ENCODE results near the gene PDZD4.

The PDZD4 gene

DNA sequence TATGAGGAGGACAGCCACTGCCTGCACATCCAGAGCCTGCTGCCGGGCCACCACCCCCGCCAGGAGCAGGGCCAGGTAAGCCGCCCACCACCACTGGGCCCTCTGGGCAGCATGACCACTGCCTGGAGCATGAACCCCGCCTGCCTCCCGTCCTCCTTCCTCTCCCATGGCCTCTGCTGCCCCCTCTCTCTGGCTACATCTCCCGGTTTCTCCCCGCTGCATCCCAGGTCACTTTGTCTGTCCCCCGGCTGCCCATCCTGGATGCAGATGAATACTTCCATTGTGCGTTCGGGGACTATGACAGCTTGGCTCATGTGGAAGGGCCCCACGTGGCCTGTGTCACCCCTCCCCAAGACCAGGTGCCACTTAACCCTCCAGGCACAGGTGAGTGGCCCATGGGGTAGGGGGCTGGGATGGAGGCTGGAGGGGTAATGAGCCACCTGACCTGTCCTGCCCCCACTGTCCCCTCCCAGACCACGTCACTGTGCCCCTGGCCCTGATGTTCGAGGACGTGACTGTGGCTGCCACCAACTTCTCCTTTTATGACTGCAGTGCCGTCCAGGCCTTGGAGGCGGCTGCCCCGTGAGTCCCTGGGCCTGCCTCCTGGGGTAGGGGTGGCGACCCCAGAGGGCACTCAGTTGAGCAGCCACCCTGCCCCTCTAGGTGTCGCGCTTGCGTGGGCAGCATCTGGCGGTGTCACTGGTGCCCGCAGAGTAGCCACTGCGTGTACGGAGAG lies 60.3 kb downstream of the PDZD4 start:
- Histone ChIP-seq H2AK5ac (ENCODE audit: low read length, severe bottlenecking) (no peak overlapping the region), H3K4me1 (ENCODE audit: control insufficient read depth, insufficient read depth, low read depth, low read length) (peaks cover 20% of the 10 kb centered on the region), H2BK120ac (ENCODE audit: low read depth, low read length) (no peak overlapping the region), H4K8ac (ENCODE audit: low read length) (no peak overlapping the region), H2BK15ac (ENCODE audit: low read depth, poor library complexity, severe bottlenecking) (no peak overlapping the region), H3K9me3 (ENCODE audit: control insufficient read depth, low read length) (no peaks in the 10 kb centered on the region), H3K4me3 (ENCODE audit: insufficient read depth in 1 of 2, low read depth in 1 of 2, low read length in 2 of 2) (no peak overlapping the region), H2AFZ (ENCODE audit: low read depth, low read length) (no peak overlapping the region), H3K23ac (ENCODE audit: low read length in 2 of 2) (no peak overlapping the region), H3K4me2 (ENCODE audit: low read length, poor library complexity, severe bottlenecking) (no peak overlapping the region), H2BK12ac (ENCODE audit: low read length in 2 of 2) (no peak overlapping the region), H3K27ac (ENCODE audit: low read length, poor library complexity, severe bottlenecking) (no peak overlapping the region), H3K14ac (ENCODE audit: low read length in 2 of 2) (no peak overlapping the region), H3K18ac (ENCODE audit: low read depth in 1 of 2, low read length in 2 of 2) (no peak overlapping the region), H3K4ac (ENCODE audit: low read depth in 1 of 2, low read length in 2 of 2) (no peak overlapping the region), H4K91ac (ENCODE audit: low read length) (no peak overlapping the region), H3K27me3 (ENCODE audit: control insufficient read depth in 1 of 2, insufficient read depth in 1 of 2, low read length in 2 of 2) (no peaks in the 10 kb centered on the region), H3K36me3 (ENCODE audit: control insufficient read depth in 1 of 2, insufficient read depth in 2 of 2, low read depth in 1 of 2, low read length in 2 of 2) (peaks cover 6 to 83% of the 10 kb centered on the region in 2 experiments), H3K9ac (ENCODE audit: low read length) (no peak overlapping the region), H3K79me1 (replicated peaks; ENCODE audit: low read length, poor library complexity, severe bottlenecking) (peaks cover 3% of the 10 kb centered on the region), H2BK5ac (ENCODE audit: low read depth, low read length, poor library complexity, severe bottlenecking) (no peak overlapping the region)
- WGBS: 90% methylated on average over 22 of the region's 25 CpGs
- DNase-seq: no peak

DNA sequence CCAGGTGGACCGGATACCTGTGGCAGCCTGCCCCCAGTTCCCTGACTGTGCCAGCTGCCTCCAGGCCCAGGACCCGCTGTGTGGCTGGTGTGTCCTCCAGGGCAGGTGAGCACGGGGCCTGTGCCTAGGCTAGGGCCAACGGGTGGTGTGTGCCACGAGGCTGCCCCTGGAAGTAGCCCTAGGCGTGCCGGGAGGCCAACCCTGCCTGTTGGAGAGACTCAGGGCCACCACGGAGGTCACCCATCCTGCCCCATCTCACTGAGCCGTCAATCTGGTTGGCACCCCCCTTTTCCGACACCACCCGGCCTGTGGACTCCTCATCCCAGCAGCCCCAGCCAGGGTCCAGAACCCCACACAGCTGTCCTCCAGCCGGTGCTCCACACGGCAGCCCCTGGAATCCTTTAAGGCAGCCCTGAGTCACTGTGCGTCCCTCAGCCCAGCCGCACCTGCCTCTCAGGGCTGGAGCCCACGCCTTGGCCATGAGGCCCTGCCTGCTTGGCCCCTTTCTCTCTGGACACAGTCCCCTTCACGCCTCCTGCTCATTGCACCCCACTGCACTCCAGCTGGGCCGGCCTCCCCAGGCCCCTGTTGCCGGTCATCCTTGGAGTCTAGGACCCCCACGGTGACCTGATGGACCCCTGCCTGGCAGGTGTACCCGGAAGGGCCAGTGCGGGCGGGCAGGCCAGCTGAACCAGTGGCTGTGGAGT lies 61.0 kb downstream of the PDZD4 start:
- H3K4me3 ChIP-seq (ENCODE audit: insufficient read depth in 1 of 2, low read depth in 1 of 2, low read length in 2 of 2): no peak overlapping the region
- H3K23ac ChIP-seq (ENCODE audit: low read length in 2 of 2): no peak overlapping the region
- no peak overlapping the region for H3K4ac ChIP-seq (ENCODE audit: low read depth in 1 of 2, low read length in 2 of 2)
- H2AK5ac ChIP-seq (ENCODE audit: low read length, severe bottlenecking): no peak overlapping the region
- H3K9ac ChIP-seq (ENCODE audit: low read length): no peak overlapping the region
- no peak overlapping the region for H3K18ac ChIP-seq (ENCODE audit: low read depth in 1 of 2, low read length in 2 of 2)
- no peak overlapping the region for H3K14ac ChIP-seq (ENCODE audit: low read length in 2 of 2)
- no peaks in the 10 kb centered on the region for H3K27me3 ChIP-seq (ENCODE audit: control insufficient read depth in 1 of 2, insufficient read depth in 1 of 2, low read length in 2 of 2)
- no peaks in the 10 kb centered on the region for H3K9me3 ChIP-seq (ENCODE audit: control insufficient read depth, low read length)
- H2BK15ac ChIP-seq (ENCODE audit: low read depth, poor library complexity, severe bottlenecking): no peak overlapping the region
- peaks cover 8% of the 10 kb centered on the region for H3K79me1 ChIP-seq (replicated peaks; ENCODE audit: low read length, poor library complexity, severe bottlenecking)
- H2BK120ac ChIP-seq (ENCODE audit: low read depth, low read length): no peak overlapping the region
- H3K27ac ChIP-seq (ENCODE audit: low read length, poor library complexity, severe bottlenecking): no peak overlapping the region
- H2BK12ac ChIP-seq (ENCODE audit: low read length in 2 of 2): no peak overlapping the region
- H3K4me2 ChIP-seq (ENCODE audit: low read length, poor library complexity, severe bottlenecking): no peak overlapping the region
- 96% methylated on average over 16 of the region's 23 CpGs for WGBS
- H3K36me3 ChIP-seq (ENCODE audit: control insufficient read depth in 1 of 2, insufficient read depth in 2 of 2, low read depth in 1 of 2, low read length in 2 of 2): peaks cover 6 to 75% of the 10 kb centered on the region in 2 experiments
- no peak overlapping the region for H2AFZ ChIP-seq (ENCODE audit: low read depth, low read length)
- H4K8ac ChIP-seq (ENCODE audit: low read length): no peak overlapping the region
- H4K91ac ChIP-seq (ENCODE audit: low read length): no peak overlapping the region
- H2BK5ac ChIP-seq (ENCODE audit: low read depth, low read length, poor library complexity, severe bottlenecking): no peak overlapping the region
- peaks cover 27% of the 10 kb centered on the region for H3K4me1 ChIP-seq (ENCODE audit: control insufficient read depth, insufficient read depth, low read depth, low read length)
- no peak for DNase-seq

DNA sequence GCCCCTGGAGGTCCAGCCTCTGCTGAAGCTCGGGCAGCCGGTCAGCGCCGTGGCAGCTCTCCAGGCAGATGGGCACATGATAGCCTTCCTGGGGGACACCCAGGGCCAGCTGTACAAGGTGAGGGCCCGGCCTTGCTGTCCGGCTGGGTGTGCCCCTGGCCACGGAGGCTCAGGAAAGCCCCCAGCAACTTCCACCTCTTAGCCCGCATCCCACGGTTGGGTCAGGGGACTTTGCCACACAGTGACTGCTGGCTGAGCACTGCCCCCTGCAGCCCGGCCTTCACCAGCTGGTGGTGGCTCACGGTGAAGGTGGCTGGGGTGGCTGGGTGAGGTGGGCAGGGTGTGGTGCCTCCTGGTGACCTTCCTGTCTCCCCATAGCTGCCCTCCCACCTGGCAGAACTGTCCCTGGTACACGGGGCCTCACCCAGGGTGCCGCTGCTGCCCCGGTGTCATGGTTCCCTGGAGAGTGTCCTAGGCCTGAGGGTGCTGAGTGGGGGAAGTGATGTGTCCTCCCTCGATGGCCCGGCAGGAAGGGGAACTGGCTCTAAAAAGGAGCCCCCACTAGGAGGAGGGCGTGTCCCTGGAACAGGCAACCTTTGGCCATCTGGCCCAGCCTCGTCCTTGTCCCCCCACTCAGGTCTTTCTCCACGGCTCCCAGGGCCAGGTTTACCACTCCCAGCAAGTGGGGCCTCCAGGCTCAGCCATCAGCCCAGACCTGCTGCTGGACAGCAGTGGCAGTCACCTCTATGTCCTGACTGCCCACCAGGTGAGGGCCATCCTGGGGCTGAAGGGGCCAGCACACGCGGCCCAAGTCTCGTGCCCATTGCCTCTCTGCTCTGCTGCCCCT lies 61.8 kb downstream of the PDZD4 start:
- no peaks in the 10 kb centered on the region for H3K27me3 ChIP-seq (ENCODE audit: control insufficient read depth in 1 of 2, insufficient read depth in 1 of 2, low read length in 2 of 2)
- no peak overlapping the region for H3K23ac ChIP-seq (ENCODE audit: low read length in 2 of 2)
- H3K4me1 ChIP-seq (ENCODE audit: control insufficient read depth, insufficient read depth, low read depth, low read length): peaks cover 31% of the 10 kb centered on the region
- no peak overlapping the region for H2BK12ac ChIP-seq (ENCODE audit: low read length in 2 of 2)
- H3K14ac ChIP-seq (ENCODE audit: low read length in 2 of 2): no peak overlapping the region
- H3K27ac ChIP-seq (ENCODE audit: low read length, poor library complexity, severe bottlenecking): no peak overlapping the region
- no peak overlapping the region for H2AK5ac ChIP-seq (ENCODE audit: low read length, severe bottlenecking)
- WGBS: 94% methylated on average over 16 of the region's 22 CpGs
- no peak overlapping the region for H2AFZ ChIP-seq (ENCODE audit: low read depth, low read length)
- no peak overlapping the region for H2BK15ac ChIP-seq (ENCODE audit: low read depth, poor library complexity, severe bottlenecking)
- no peak overlapping the region for H3K4ac ChIP-seq (ENCODE audit: low read depth in 1 of 2, low read length in 2 of 2)
- H3K9ac ChIP-seq (ENCODE audit: low read length): no peak overlapping the region
- no peak overlapping the region for H4K8ac ChIP-seq (ENCODE audit: low read length)
- peaks cover 6 to 68% of the 10 kb centered on the region in 2 experiments for H3K36me3 ChIP-seq (ENCODE audit: control insufficient read depth in 1 of 2, insufficient read depth in 2 of 2, low read depth in 1 of 2, low read length in 2 of 2)
- no peak for DNase-seq
- no peak overlapping the region for H3K4me3 ChIP-seq (ENCODE audit: insufficient read depth in 1 of 2, low read depth in 1 of 2, low read length in 2 of 2)
- H3K4me2 ChIP-seq (ENCODE audit: low read length, poor library complexity, severe bottlenecking): no peak overlapping the region
- H3K79me1 ChIP-seq (replicated peaks; ENCODE audit: low read length, poor library complexity, severe bottlenecking): peaks cover 9% of the 10 kb centered on the region
- no peak overlapping the region for H2BK5ac ChIP-seq (ENCODE audit: low read depth, low read length, poor library complexity, severe bottlenecking)
- no peak overlapping the region for H3K18ac ChIP-seq (ENCODE audit: low read depth in 1 of 2, low read length in 2 of 2)
- H4K91ac ChIP-seq (ENCODE audit: low read length): peak overlapping the region; percentile 39
- no peak overlapping the region for H2BK120ac ChIP-seq (ENCODE audit: low read depth, low read length)
- no peaks in the 10 kb centered on the region for H3K9me3 ChIP-seq (ENCODE audit: control insufficient read depth, low read length)

DNA sequence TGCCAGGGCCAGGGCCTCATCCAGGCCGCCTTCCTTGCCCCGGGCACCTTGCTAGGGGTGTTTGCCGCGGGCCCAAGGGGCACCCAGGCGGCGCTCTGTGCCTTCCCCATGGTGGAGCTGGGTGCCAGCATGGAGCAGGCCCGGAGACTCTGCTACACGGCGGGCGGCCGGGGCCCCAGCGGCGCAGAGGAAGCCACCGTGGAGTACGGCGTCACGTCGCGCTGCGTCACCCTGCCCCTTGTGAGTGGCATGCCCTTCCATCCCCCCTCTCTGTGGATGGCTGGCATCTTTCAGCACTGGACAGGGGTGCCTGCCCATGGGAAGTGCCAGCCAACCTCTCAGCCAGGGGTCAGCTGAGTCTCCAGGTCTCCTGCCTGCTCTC lies 62.7 kb downstream of the PDZD4 start:
- Histone ChIP-seq H4K8ac (ENCODE audit: low read length) (no peak overlapping the region), H3K27me3 (ENCODE audit: control insufficient read depth in 1 of 2, insufficient read depth in 1 of 2, low read length in 2 of 2) (peaks cover 0 to under 1% of the 10 kb centered on the region in 2 experiments), H3K4ac (ENCODE audit: low read depth in 1 of 2, low read length in 2 of 2) (no peak overlapping the region), H2AFZ (ENCODE audit: low read depth, low read length) (no peak overlapping the region), H3K14ac (ENCODE audit: low read length in 2 of 2) (no peak overlapping the region), H2BK120ac (ENCODE audit: low read depth, low read length) (no peak overlapping the region), H3K27ac (ENCODE audit: low read length, poor library complexity, severe bottlenecking) (no peak overlapping the region), H3K4me3 (ENCODE audit: insufficient read depth in 1 of 2, low read depth in 1 of 2, low read length in 2 of 2) (no peak overlapping the region), H2AK5ac (ENCODE audit: low read length, severe bottlenecking) (no peak overlapping the region), H2BK5ac (ENCODE audit: low read depth, low read length, poor library complexity, severe bottlenecking) (no peak overlapping the region), H3K4me2 (ENCODE audit: low read length, poor library complexity, severe bottlenecking) (no peak overlapping the region), H3K23ac (ENCODE audit: low read length in 2 of 2) (no peak overlapping the region), H3K9ac (ENCODE audit: low read length) (no peak overlapping the region), H2BK15ac (ENCODE audit: low read depth, poor library complexity, severe bottlenecking) (no peak overlapping the region), H3K18ac (ENCODE audit: low read depth in 1 of 2, low read length in 2 of 2) (no peak overlapping the region), H3K79me1 (replicated peaks; ENCODE audit: low read length, poor library complexity, severe bottlenecking) (peaks cover 9% of the 10 kb centered on the region), H2BK12ac (ENCODE audit: low read length in 2 of 2) (no peak overlapping the region), H3K4me1 (ENCODE audit: control insufficient read depth, insufficient read depth, low read depth, low read length) (peaks cover 31% of the 10 kb centered on the region), H4K91ac (ENCODE audit: low read length) (no peak overlapping the region), H3K36me3 (ENCODE audit: control insufficient read depth in 1 of 2, insufficient read depth in 2 of 2, low read depth in 1 of 2, low read length in 2 of 2) (peaks cover 6 to 59% of the 10 kb centered on the region in 2 experiments), H3K9me3 (ENCODE audit: control insufficient read depth, low read length) (no peaks in the 10 kb centered on the region)
- WGBS: 96% methylated on average over 11 of the region's 20 CpGs
- DNase-seq: no peak
